ENCODE data around the gene RBMX2. TPM values are rescaled to one million over a fixed set of nuclear protein-coding genes. Genes with fewer than 3 reads are reported as not detected.

Gene RBMX2
- total RNA-seq, 2 experiments from 2014 or later: 19.5 to 21.9 TPM

GRCh38 chrX:130378024-130378669 is 23.6 kb upstream of the RBMX2 start:
- Histone ChIP-seq H3K79me2 (ENCODE audit: insufficient read depth, low read depth, low read length) (no peaks in the 10 kb centered on the region), H3K27ac (ENCODE audit: low read depth, low read length, poor library complexity, severe bottlenecking) (no peak overlapping the region), H3K36me3 (ENCODE audit: insufficient read depth, low read length) (no peaks in the 10 kb centered on the region), H2AFZ (ENCODE audit: low read length) (no peak overlapping the region), H4K20me1 (ENCODE audit: insufficient read depth, low read length) (no peaks in the 10 kb centered on the region), H3K4me3 (ENCODE audit: low read depth, low read length, poor library complexity, severe bottlenecking) (no peak overlapping the region), H3K4me2 (ENCODE audit: low read length) (no peak overlapping the region), H3K9me3 (ENCODE audit: low read length) (no peaks in the 10 kb centered on the region), H3K4me1 (ENCODE audit: insufficient read depth, low read length, poor library complexity, severe bottlenecking) (no peaks in the 10 kb centered on the region), H3K9me2 (ENCODE audit: insufficient read depth, low read length) (no peaks in the 10 kb centered on the region)
- intact Hi-C loops (cut with micrococcal nuclease; ENCODE audit: unreplicated experiment): no loop called here
- TF ChIP-seq EZH2phosphoT487 (IDR thresholded peaks at IDR 0.05; ENCODE audit: borderline replicate concordance, low read depth, low read length): no peak
- TF ChIP-seq, protein P1, sequence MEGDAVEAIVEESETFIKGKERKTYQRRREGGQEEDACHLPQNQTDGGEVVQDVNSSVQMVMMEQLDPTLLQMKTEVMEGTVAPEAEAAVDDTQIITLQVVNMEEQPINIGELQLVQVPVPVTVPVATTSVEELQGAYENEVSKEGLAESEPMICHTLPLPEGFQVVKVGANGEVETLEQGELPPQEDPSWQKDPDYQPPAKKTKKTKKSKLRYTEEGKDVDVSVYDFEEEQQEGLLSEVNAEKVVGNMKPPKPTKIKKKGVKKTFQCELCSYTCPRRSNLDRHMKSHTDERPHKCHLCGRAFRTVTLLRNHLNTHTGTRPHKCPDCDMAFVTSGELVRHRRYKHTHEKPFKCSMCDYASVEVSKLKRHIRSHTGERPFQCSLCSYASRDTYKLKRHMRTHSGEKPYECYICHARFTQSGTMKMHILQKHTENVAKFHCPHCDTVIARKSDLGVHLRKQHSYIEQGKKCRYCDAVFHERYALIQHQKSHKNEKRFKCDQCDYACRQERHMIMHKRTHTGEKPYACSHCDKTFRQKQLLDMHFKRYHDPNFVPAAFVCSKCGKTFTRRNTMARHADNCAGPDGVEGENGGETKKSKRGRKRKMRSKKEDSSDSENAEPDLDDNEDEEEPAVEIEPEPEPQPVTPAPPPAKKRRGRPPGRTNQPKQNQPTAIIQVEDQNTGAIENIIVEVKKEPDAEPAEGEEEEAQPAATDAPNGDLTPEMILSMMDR (conservative IDR thresholded peaks at IDR 0.05; ENCODE audit: low read length): no peak
- ChIA-PET CTCF (ENCODE audit: unreplicated experiment) (no interaction called here), POLR2A (interaction anchor here (0.8 kb wide), 1 partner anchor 19 kb away, joined by 5 read pairs; no protein-coding TSS in a partner anchor)
- no peak for DNase-seq (ENCODE audit: low spot score)
- BruUV-seq (replicated peaks): no TSS peak

GRCh38 chrX:130385520-130385919 is 16.3 kb upstream of the RBMX2 start, which contains the start of gene GPR119:
GPR119 (minus strand) TSS chrX:130385674; CDS start chrX:130385447, 227 bp downstream.
- no peak within 1 kb of the TSS for H2AFZ ChIP-seq (ENCODE audit: low read length)
- POLR2A ChIA-PET: interaction anchor here (1.3 kb wide), 1 partner anchor 12 kb away, joined by 4 read pairs; no protein-coding TSS in a partner anchor
- TF ChIP-seq EZH2phosphoT487 (IDR thresholded peaks at IDR 0.05; ENCODE audit: borderline replicate concordance, low read depth, low read length): no peak
- TF ChIP-seq, protein P1 (conservative IDR thresholded peaks at IDR 0.05; ENCODE audit: low read length): no peak

GRCh38 chrX:130386408-130386808 is 15.4 kb upstream of the RBMX2 start:
- intact Hi-C loops (cut with micrococcal nuclease; ENCODE audit: unreplicated experiment): no loop called here
- Histone ChIP-seq H3K4me1 (ENCODE audit: insufficient read depth, low read length, poor library complexity, severe bottlenecking) (no peaks in the 10 kb centered on the region), H3K9me3 (ENCODE audit: low read length) (no peaks in the 10 kb centered on the region), H3K79me2 (ENCODE audit: insufficient read depth, low read depth, low read length) (no peaks in the 10 kb centered on the region), H3K4me3 (ENCODE audit: low read depth, low read length, poor library complexity, severe bottlenecking) (no peak overlapping the region), H3K9me2 (ENCODE audit: insufficient read depth, low read length) (no peaks in the 10 kb centered on the region), H3K27ac (ENCODE audit: low read depth, low read length, poor library complexity, severe bottlenecking) (no peak overlapping the region), H3K36me3 (ENCODE audit: insufficient read depth, low read length) (no peaks in the 10 kb centered on the region), H2AFZ (ENCODE audit: low read length) (no peak overlapping the region), H4K20me1 (ENCODE audit: insufficient read depth, low read length) (no peaks in the 10 kb centered on the region), H3K4me2 (ENCODE audit: low read length) (no peak overlapping the region)
- ChIA-PET POLR2A (interaction anchor here (1.3 kb wide), 1 partner anchor 11 kb away, joined by 4 read pairs; no protein-coding TSS in a partner anchor), CTCF (ENCODE audit: unreplicated experiment) (no interaction called here)
- no peak for DNase-seq (ENCODE audit: low spot score)
- TF ChIP-seq, protein P1 (conservative IDR thresholded peaks at IDR 0.05; ENCODE audit: low read length): no peak
- no peak for TF ChIP-seq EZH2phosphoT487 (IDR thresholded peaks at IDR 0.05; ENCODE audit: borderline replicate concordance, low read depth, low read length)
- no TSS peak for BruUV-seq (replicated peaks)

More at GRCh38 chrX:130385520-130385919, 16.3 kb upstream of the RBMX2 start, which contains the start of gene GPR119:
- H3K36me3 ChIP-seq (ENCODE audit: insufficient read depth, low read length): no peaks in the 10 kb centered on the region
- no peak within 1 kb of the TSS for H3K4me3 ChIP-seq (ENCODE audit: low read depth, low read length, poor library complexity, severe bottlenecking)
- DNase-seq (ENCODE audit: low spot score): no peak
- no TSS peak for BruUV-seq (replicated peaks)
- H3K4me2 ChIP-seq (ENCODE audit: low read length): no peak within 1 kb of the TSS
- no peaks in the 10 kb centered on the region for H3K9me3 ChIP-seq (ENCODE audit: low read length)
- H3K27ac ChIP-seq (ENCODE audit: low read depth, low read length, poor library complexity, severe bottlenecking): no peak within 1 kb of the TSS
- H4K20me1 ChIP-seq (ENCODE audit: insufficient read depth, low read length): no peaks in the 10 kb centered on the region
- H3K79me2 ChIP-seq (ENCODE audit: insufficient read depth, low read depth, low read length): no peaks in the 10 kb centered on the region
- CTCF ChIA-PET (ENCODE audit: unreplicated experiment): no interaction called here
- no peaks in the 10 kb centered on the region for H3K4me1 ChIP-seq (ENCODE audit: insufficient read depth, low read length, poor library complexity, severe bottlenecking)
- intact Hi-C loops (cut with micrococcal nuclease; ENCODE audit: unreplicated experiment): no loop called here
- no peaks in the 10 kb centered on the region for H3K9me2 ChIP-seq (ENCODE audit: insufficient read depth, low read length)

Data from OCI-LY7 (cell line).